ENCODE data around the gene CRMP1.

DNA sequence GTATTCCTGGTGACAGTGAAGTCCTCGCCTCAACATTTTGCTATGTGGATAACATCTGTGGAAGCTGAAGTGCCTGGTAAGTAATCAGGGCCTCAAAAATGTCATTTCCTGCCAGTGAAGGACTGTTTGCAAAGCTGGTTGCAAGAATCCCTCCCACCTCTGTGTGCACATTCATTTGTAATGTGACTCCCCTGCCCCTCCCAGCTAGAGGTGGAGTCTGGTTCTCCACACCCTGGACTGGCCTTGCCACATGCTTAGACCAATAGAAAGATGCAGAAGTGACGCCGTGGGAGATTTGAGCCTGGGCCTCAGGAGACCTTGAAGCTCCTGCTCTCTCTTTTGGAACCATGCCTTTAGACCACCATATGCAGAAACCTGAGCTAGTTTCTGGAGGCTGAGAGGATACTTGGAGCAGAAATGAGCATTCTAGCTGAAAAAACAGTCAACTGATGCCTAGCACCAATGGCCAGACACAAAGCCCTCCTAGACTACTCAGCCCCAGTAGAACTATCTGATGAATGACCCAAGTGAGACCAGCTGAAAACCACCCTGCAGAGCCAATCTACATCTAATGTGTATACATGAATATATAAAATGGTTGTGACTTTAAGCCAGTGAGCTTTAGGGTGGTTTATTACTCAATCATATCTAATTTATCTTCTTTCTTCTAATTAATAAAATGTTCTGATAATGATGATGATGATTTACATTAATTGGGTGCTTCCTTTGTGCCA lies 47.8 kb upstream of the CRMP1 start:
- TF ChIP-seq POLR2A (IDR thresholded peaks at IDR 0.05) (no peak), POLR2AphosphoS5 (IDR thresholded peaks at IDR 0.05) (no peak)
- TF ChIP-seq, protein P1, sequence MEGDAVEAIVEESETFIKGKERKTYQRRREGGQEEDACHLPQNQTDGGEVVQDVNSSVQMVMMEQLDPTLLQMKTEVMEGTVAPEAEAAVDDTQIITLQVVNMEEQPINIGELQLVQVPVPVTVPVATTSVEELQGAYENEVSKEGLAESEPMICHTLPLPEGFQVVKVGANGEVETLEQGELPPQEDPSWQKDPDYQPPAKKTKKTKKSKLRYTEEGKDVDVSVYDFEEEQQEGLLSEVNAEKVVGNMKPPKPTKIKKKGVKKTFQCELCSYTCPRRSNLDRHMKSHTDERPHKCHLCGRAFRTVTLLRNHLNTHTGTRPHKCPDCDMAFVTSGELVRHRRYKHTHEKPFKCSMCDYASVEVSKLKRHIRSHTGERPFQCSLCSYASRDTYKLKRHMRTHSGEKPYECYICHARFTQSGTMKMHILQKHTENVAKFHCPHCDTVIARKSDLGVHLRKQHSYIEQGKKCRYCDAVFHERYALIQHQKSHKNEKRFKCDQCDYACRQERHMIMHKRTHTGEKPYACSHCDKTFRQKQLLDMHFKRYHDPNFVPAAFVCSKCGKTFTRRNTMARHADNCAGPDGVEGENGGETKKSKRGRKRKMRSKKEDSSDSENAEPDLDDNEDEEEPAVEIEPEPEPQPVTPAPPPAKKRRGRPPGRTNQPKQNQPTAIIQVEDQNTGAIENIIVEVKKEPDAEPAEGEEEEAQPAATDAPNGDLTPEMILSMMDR (IDR thresholded peaks at IDR 0.05), result no peak

All from breast epithelium (tissue), 3 donors.